ENCODE results near the gene SLC39A5.
"Not testable (repeated sequence)": the region's sequence is repeated elsewhere in the genome, so short reads cannot be mapped to it uniquely, and the experiment has no call there.

SLC39A5 gene

DNA sequence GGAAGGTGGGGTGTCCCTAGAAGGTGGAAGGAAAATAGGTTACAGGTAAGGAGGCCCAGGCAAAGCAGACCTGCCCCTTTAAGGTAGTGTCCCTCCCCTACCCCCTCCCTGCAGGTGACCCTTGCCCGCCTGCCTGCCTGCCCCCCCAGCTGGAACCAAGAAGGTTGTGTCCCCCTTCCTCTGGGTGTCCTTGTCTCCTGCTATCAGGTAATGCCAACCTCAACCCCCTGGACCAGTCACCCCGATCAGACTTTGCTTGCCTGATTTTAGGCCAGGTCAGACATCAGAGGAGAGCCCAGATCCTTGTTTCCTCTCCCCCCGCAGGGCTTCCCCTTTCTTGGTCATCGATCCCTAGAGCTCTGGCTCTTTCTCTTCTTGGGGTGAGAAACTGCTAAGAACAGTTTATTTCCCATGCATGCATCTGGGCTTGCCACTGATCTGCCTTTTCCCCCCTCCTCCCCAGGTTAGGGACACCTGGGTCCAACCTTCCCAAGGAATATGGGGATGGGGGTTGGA lies at the start of gene SLC39A5:
Gene SLC39A5, plus strand, starts transcription at position 136 of the 516 bp plus-strand sequence. CDS start 1,224 bp downstream, outside the sequence.
- no peak for DNase-seq

- no peak for DNase-seq
These were observed 42.9 kb upstream of the SLC39A5 start for GRCh38 chr12:56186957-56187356.

DNA sequence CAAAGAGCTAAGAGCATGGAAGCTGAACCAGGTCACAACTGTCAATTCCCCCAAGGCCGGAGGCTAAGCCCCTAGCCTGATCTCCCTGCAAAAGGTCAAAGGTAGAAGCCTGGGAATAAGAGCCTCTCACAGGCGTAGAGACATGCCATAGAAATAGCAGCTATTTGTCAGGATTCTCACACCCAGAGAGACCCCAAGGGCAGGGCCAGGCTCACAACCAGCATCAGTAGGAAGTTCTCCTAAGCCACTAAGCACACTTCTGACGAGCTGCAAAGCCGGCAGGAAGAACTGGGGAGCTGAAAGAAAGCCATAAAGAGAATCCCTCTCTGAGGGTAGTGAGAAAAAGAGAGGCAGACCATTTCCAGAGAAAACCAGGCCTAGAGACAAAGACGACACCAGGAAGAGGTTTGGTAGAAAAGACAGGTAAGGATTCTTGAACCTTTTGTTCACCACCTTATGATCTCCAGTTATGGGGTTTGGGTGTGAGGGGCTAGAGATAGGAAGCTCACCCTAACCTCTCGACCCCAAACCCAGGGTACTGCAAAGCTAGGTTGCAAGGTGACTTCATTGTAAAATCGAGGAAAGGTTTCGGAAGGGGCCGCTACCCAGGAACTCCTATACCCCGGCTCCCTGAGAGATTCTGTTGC lies 41.6 kb upstream of the SLC39A5 start:
- no peak for DNase-seq

- no peak for DNase-seq
These were observed 41.1 kb upstream of the SLC39A5 start for GRCh38 chr12:56188778-56189098.

- DNase-seq: peak; percentile 80
These were observed 40.5 kb upstream of the SLC39A5 start, which contains the start of gene SMARCC2 for GRCh38 chr12:56189099-56189917. Gene SMARCC2 (minus strand): TSS chr12:56189483. CDS start chr12:56189461, 22 bp downstream.

DNA sequence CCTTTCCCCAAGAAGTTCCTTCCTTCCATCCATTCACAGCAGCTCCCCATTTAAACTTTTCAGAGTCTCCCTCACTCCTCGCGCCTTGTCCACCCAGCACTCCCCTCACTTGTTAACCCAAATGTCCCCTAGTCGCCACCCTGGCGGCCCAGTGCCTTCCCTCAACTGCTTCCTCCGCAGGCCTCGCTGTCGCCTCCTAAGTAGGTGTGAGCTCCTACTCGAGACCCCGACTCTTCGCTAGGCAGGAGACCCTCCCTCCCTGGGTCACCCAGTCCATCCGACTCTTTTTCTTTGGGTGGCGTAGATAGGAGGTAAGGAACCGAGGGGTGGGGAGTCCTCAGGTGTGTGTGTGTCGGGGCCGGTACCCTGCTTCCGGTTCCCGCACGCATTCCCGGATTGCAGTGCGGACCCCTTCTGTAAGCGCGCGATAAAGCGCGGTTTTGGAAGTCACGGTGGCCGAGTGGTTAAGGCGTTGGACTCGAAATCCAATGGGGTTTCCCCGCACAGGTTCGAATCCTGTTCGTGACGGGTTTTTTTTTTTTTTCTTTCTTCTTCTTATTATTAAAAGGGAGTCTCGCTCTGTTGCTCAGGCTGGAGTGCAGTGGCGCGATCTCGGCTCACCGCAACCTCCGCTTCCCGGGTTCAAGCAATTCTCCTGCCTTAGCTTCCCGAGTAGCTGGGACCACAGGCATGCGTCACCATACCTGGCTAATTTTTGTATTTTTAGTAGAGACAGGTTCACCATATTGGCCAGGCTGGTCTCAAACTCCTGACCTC lies 39.7 kb upstream of the SLC39A5 start:
- DNase-seq: peak; percentile 87

DNA sequence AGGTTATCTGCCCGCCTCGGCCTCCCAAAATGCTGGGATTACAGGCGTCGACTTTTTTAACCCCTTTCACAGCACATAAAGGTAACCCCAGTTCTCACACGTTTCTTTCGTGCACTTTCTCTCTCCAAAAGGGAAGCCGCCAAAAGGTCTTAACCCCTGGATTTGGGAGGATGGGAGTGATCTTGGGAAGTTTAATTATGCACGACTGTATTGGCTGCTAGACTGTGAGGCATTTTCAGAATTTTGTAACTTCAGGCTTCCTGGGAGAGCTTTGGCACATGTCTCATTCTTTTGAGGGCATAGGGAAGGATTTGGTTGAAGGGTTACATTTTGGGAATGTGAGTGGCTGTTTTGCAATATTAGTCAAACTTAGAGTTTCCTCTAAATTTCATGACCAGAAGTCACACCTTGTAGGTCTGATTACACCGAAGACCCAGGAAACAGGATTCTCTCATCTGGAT lies 39.1 kb upstream of the SLC39A5 start:
- DNase-seq: no peak

DNA sequence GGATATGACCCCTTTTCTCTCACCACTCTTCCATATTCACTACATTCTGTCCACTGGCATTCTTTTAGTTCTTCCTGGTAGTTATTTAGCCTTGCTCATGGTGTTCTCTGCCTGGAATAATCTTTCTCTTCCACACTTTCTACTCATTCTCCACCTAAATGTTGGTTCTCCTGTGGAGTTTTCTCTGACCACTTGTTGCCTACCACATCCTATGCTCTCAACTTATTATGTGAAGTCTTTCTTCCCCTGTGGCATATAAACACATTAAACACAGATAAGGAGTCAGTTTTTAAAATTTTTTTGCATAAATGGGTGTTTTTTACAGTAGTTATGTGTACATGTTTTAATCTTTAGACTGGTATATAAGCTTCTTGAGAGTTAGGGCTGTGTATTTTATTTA lies 37.3 kb upstream of the SLC39A5 start:
- no peak for DNase-seq

- DNase-seq: peak; percentile 63
These were observed 36.7 kb upstream of the SLC39A5 start for GRCh38 chr12:56193025-56193578.

DNA sequence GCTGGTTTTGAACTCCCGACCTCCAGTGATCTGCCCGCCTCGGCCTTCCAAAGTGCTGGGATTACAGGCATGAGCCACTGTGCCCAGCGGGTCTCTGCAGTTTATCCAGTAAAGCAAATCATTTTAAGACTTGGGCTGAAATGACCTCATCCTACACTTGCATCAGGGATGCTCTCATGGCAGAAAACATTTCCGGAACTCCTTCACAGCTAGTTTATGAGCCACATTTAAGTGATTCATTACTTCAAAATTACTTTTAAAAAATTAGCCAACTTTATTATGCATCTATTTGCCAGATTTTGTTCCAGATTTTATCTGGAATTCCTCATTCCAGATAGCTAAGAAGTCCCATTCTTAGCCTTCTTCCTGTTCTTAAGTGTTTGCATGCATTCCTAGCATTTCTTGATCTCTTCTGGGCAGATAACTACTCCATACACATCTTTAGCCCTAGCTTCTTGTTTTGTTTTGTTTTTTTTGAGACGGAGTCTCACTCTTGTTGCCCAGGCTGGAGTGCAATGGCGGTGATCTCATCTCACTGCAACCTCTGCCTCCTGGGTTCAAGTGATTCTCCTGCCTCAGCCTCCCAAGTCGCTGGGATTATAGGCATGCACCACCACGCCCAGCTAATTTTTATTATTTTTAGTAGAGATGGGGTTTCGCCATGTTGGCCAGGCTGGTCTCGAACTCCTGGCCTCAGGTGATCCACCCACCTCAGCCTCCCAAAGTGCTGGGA lies 32.9 kb upstream of the SLC39A5 start:
- not testable (repeated sequence) for DNase-seq

DNA sequence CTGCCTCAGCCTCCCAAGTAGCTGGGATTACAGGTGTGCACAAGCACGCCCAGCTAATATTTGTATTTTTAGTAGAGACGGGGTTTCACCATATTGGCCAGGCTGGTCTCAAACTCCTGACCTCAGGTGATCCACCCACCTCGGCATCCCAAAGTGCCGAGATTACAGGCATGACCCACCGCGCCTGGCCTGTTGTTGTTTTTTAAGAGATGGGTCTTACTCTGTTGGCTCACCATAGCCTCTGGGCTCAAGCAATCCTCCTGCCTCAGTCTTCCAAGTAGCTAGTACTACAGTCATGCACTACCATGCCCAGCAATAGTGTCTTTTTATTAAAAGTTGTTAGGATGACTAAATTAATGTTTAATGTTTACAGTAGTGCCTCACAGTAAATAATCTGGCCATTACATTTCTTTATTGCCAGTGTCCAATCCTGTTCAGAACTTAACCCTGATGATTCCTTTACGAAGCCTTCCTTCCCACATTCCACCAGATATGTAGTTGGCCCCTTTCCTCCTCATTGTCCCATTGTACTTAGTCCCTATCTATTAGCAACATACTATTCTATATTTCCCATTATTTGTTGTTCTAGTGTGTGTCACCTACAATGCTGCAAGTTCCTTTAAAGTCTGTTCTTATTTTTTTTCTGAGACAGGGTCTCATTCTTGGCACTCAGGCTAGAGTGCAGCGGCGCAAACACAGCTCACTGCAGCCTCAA lies 31.8 kb upstream of the SLC39A5 start:
- DNase-seq: no peak

DNA sequence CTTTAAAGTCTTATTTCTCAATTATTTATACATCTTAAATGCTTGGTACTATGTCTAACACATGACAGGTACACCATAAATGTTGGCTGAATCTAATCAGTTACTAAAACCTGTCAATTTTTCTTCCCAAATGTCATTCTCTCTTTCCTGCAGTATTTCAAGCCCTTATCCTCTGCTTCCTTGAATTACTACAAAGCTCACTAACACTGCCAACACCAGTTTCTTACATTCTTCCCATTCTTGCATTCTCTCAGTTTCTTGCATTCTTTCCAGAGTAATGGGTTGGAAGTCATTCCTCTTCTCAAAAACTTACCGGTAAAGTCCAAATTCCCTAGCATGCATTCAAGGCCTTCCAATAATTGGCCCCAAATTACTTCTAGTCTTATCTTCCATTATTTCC lies 31.0 kb upstream of the SLC39A5 start:
- DNase-seq: no peak

DNA sequence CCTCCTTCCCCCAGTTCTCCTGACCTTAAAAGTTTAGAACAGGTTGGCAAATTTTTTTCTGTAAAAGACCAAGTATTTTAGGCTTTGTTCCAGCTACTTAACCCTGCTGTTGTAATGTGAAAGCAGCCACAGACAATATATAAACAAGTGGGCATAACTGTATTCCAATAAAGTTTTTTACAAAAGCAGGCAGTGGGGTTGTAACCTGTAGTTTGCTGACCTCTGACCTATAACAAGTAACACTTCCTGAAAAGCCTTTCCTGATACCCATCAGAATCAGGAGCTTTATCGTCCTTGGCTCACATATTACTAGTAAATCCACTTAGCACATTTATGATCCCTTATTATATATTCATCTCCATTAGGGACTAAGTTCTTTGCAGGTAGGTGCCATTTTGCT lies 27.5 kb upstream of the SLC39A5 start:
- DNase-seq: no peak

DNA sequence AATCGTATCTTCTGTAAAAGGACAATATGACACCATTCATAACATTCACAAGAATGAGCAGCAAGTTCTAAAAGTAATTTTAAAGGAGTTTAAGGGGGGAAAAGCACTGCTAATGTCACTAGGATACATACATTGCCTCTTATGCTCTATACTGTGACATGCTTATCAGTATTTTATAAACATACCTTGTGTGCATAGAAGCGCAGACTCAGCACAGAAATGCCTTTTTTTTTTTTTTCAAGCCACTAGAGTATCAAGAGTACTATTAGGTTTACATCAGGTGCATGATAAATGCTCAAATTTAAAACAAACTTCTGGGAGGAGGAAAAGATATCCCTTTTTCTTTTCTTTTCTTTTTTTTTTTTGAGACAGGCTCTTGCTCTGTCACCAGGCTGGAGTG lies 27.0 kb upstream of the SLC39A5 start:
- DNase-seq: no peak

GRCh38 chr12:56204275-56204674 lies 25.6 kb upstream of the SLC39A5 start:
- DNase-seq: no peak

DNA sequence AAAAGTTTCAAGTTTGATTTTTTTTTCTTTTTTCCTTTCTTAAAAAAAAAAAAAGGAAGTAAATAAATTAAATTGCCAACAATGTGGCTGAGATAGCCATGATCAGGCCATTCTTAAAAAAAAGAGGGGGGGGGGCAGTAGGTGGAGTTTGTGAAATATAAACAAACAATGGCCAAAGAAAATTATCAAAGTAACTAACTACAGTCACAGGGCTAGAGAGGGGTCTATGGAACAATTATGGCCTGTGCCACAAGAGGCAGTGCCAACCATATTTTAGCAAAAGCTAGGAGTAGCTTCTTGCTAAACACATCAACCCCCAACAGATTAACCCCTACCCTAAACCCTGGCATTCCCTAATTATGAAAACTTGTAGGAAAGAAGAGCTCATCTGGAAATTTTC lies 24.4 kb upstream of the SLC39A5 start:
- no peak for DNase-seq

- peak; percentile 20 for DNase-seq
These were observed 23.2 kb upstream of the SLC39A5 start for GRCh38 chr12:56206452-56207166.

GRCh38 chr12:56208006-56208405 lies 21.8 kb upstream of the SLC39A5 start:
- no peak for DNase-seq

DNA sequence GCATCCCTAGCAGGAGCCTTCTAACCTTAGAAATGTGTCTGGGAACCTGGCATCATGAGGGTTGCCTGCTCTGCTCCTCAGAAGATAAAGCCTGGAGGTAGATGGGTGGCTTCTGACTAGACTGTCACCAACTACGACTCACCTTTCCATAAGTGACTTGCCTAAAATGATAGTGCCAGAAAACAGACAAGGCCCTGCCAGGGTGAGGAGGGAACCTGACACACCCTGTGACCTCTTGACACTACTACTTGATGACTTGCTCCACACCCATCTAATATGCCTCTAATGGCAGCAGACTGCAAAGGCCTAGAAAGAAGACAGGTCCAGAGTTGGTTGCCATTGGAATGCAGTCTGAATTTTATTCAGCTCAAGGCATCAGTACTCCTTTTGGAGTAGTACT lies 17.5 kb upstream of the SLC39A5 start:
- DNase-seq: no peak

- DNase-seq: no peak
These were observed 16.0 kb upstream of the SLC39A5 start for GRCh38 chr12:56213878-56214277.

- DNase-seq: no peak
These were observed 13.4 kb upstream of the SLC39A5 start for GRCh38 chr12:56216461-56216860.
